Activated T-cell treated with anti-CD3 and anti-CD28 coated beads, Interleukin-2, amount 50 U/mL, for 48 hours (primary cell): ENCODE measurements around the gene FOXO6.

Experiments used
- DNase-seq, 2 experiments: peaks; one replicate each; pipeline ENCODE4 v3.0.0-alpha.2; 2020

FOXO6 gene

DNA sequence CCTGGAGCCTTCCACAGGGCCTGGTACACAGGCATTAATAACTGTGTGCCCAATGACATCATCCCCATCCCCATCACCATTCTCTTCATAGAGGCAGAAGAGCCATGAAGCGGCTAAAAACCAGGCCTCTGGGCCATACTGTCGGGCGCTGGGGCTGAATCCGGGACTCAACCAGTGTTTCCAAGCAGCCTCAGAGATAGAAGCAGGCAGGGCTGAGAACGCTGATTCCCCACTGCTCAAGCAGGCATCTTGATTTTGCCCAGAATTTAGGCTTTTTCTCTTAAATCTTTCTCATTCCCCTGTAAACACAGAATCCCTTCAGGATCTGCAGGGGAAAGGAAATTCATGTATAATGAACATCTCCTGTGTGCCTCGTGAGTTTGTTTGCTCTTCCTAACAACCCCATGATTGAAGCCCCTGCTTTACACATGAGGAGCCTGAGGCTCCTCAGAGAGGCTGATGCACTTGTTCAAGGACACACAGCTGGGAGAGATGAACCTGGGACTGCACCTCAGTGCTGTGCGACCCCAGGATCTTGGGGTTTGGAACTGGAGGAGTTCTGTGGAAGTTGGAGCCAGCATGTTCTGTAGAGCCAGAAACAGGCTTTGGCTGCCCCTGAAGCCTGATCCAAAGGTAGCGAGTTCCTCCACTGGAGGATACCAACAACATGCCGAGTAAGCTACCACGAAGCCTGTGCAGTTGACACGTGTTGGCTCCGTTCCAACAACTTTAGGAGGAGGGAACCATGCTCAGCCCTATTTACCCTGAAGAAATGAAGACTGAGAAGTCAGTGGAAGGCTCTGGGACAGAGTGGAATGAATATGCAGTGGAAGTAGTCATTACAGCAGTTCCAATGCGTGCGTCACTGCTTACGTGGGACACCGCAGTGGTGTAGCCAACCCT, 67.8 kb downstream of the FOXO6 start:
- no peak for DNase-seq

DNA sequence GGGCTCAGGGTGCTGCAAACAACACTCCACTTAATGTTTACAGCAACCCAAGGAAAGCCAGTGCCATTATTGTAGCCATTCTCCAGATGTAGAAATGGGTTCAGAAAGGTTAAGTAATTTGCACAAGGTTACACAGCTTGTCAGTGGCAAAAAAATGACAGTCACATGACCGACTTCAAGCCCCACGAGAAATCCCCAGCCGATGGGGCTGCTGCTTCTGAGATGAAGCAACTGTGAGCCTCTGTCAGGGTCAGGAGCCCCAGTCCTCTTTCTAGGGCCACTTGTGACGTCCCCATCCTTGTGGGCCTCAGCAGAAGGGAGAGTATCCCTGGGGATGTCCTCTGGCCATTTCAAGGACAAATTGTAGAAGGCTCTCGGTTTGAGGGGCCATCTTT, 68.4 kb downstream of the FOXO6 start:
- DNase-seq: no peak

DNA sequence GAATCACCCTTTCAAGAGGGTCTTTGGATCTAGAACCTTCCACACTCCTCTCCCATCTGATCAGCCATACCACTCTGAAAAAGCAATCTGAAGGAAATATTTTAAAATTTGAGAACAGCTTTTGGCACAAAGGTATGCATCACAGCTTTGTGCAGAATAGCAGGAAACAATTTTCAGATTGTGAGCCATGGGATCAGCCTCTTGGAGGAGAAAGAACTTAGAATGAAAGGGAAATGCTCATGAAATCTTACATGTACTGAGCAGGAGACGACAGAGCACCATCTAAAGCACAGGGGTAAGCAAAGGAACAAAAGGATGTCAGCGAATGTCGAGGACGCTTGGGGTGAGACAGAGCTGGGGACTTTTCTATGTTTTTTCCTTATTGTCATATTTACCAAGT, 68.8 kb downstream of the FOXO6 start:
- DNase-seq: no peak

DNA sequence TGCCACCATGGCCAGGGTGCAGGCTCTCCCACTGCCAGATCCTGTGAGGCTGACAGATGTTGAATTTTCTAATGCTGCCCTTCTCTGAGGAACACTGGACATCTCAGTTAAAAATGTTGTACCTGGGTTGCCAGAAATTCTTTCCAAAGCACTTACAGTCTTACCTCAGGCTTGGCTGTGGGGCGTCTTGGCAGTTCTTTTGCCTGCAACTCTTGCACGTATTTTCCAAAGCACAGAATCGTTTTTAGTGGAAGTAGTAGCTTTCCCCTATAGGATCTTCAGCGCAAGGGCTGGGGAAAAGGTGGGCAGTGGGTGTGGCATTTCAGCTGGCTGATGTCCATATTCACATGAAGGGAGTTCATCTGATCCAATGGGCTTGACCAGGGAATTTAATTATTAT, 69.3 kb downstream of the FOXO6 start:
- no peak for DNase-seq

DNA sequence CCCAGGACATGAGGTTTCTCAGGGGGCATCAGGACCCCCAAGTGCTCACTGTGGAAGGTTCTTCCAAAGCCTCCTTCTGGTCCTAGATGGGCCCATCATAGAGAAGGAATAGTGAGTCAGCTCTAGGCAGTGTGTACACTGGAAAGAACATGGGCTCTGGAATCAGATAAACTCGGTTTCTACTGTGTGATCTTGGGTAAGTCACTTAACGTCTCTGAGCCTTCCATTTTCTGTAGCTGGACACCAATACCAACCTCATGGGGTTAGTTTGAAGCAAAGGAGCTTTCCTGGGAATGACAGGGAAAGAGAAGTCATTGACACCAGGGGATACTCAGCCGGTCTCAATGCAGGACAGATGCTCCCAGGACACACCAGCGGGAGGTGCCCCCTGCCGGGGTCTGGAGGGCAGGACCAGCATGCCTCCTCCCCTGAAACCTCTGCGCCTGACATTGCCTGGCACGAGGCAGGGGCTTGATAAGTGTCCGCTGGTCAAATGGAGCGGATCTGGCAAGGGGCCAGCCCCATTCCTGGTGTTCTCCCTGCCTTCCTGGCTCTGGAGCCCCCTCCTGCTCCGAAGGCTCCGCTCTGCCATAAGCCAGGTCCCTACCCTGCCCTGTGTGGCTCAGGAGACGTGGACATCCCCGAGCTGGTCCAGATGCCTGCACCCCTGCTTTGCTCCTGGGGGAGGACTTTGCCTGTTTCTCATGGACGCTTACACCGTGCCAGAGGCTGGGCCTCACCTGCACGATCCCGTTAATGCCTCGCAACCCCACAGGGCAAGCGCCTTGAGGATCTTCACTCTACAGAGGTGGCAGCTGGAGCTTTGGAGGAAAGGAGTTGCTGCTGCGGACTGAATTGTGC, 70.5 kb downstream of the FOXO6 start:
- no peak for DNase-seq
